GM23248 (cell line): ENCODE results near the gene UCP1. TPM values are rescaled to one million over a fixed set of nuclear protein-coding genes. Genes with fewer than 3 reads are reported as not detected.

Experiments
- DNase-seq: peaks from one replicate; pipeline ENCODE4 v3.0.0-alpha.2; 2015
- H2AFZ ChIP-seq: fragments of 200-600 bp; sonication (generic); 2 replicates; pipeline ENCODE4 v1.6.1; 2016; ENCODE audit warnings: antibody characterized with exemption
- H3F3A ChIP-seq: fragments of 200-600 bp; sonication (generic); 2 replicates; pipeline ENCODE4 v1.6.1; 2016; ENCODE audit warnings: mild to moderate bottlenecking, antibody characterized with exemption, mixed run types; ENCODE audit not compliant: insufficient read depth
- H3K27ac ChIP-seq: fragments of 200-600 bp; sonication (generic); 2 replicates; pipeline ENCODE4 v1.5.1; 2016; ENCODE audit warnings: mild to moderate bottlenecking
- H3K27me3 ChIP-seq: fragments of 200-600 bp; sonication (generic); replicated peaks from 2 replicates; pipeline ENCODE4 v1.6.1; 2016; ENCODE audit warnings: mild to moderate bottlenecking; ENCODE audit not compliant: insufficient read depth
- H3K36me3 ChIP-seq: fragments of 200-600 bp; sonication (generic); 2 replicates; pipeline ENCODE4 v1.6.1; 2016; ENCODE audit warnings: low read depth, mild to moderate bottlenecking
- H3K4me1 ChIP-seq: fragments of 200-600 bp; sonication (generic); 2 replicates; pipeline ENCODE4 v1.6.1; 2016; ENCODE audit warnings: mild to moderate bottlenecking; ENCODE audit not compliant: insufficient read depth
- H3K4me2 ChIP-seq: fragments of 200-600 bp; sonication (generic); one replicate; pipeline ENCODE4 v1.6.1; 2016; ENCODE audit warnings: mild to moderate bottlenecking; ENCODE audit not compliant: unreplicated experiment
- H3K4me3 ChIP-seq: fragments of 200-600 bp; sonication (generic); 2 replicates; pipeline ENCODE4 v1.5.1; 2016; ENCODE audit warnings: mild to moderate bottlenecking
- H3K79me2 ChIP-seq: fragments of 200-600 bp; sonication (generic); 2 replicates; pipeline ENCODE4 v1.6.1; 2016; ENCODE audit warnings: mild to moderate bottlenecking; ENCODE audit not compliant: insufficient read depth
- H3K9ac ChIP-seq: fragments of 200-600 bp; sonication (generic); 2 replicates; pipeline ENCODE4 v1.6.1; 2016; ENCODE audit warnings: mild to moderate bottlenecking
- H3K9me2 ChIP-seq: fragments of 200-600 bp; sonication (generic); 2 replicates; pipeline ENCODE4 v1.6.1; 2016; ENCODE audit warnings: mixed run types, mild to moderate bottlenecking, moderate library complexity; ENCODE audit not compliant: insufficient read depth
- H3K9me3 ChIP-seq: fragments of 200-600 bp; sonication (generic); one replicate; pipeline ENCODE4 v1.6.1; 2017; ENCODE audit warnings: low read depth
- H4K20me1 ChIP-seq: fragments of 200-600 bp; sonication (generic); 2 replicates; pipeline ENCODE4 v1.6.0; 2016; ENCODE audit not compliant: insufficient read depth
- EZH2 ChIP-seq: fragments of 200-600 bp; sonication (generic); IDR thresholded peaks from 2 replicates; pipeline ENCODE4 v1.6.1; 2018; ENCODE audit warnings: antibody characterized with exemption, mild to moderate bottlenecking; ENCODE audit not compliant: insufficient read depth, poor library complexity, severe bottlenecking
- EZH2phosphoT487 ChIP-seq: fragments of 200-600 bp; sonication (generic); IDR thresholded peaks from 2 replicates; pipeline ENCODE4 v1.6.1; 2018; ENCODE audit warnings: antibody characterized with exemption, moderate library complexity, mild to moderate bottlenecking, low read depth; ENCODE audit not compliant: insufficient read depth
- WGBS, 2 experiments: methylation state at CpG; one replicate each; pipeline ENCODE4 v1.1.6; 2015 to 2017; ENCODE audit warnings: low lambda C conversion rate in 2 of 2, low coverage in 1 of 2; ENCODE audit errors: missing lambda C conversion rate in 2 of 2; 5-methylcytosine and 5-hydroxymethylcytosine counted together
- in situ Hi-C: fragments of 300-500 bp; cut with MboI; formaldehyde crosslinking; loops from 2 replicates; pipeline ENCODE4 v1.15.0; 2020
- polyA plus RNA-seq: library from polyadenylated mRNA; unstranded; fragments of >200 nt; fragmentation: Nextera tagmentation; extraction: Ambion mirVana; gene quantifications from 2 replicates; pipeline ENCODE4 v1.2.1, GENCODE V29; 2016
- total RNA-seq: library from RNA; depleted of rRNA; stranded (reverse); fragments of >200 nt; shearing (Covaris generic); gene quantifications from 2 replicates; pipeline ENCODE4 v1.2.3, GENCODE V29; 2014

UCP1 gene
- total and polyA plus RNA-seq, 2 experiments from 2014 or later = not detected

DNA sequence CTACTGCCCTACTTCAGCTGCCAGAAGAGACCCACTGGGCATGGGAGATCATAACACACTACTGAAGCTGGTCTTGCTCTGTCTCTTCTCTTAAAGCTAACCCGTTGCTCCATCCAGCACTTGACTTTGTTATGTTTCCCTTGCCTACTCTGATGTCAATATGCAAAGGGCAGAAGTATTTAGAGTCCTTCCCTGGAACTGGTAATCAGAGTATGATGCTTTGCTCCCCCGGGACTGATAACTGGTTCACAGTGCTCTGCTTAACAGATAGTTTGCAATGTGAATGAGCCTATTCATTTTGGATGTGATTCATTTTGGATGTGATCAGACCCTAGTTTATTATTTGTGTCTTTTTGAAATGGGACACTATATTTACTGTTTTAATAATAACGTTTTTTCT, 12.3 kb upstream of the UCP1 start:
- Histone ChIP-seq H4K20me1 (no peaks in the 10 kb centered on the region; the same call in 1 of the 2 replicates), H3K4me3 (no peak overlapping the region), H3K4me1 (no peaks in the 10 kb centered on the region), H3K36me3 (no peaks in the 10 kb centered on the region), H2AFZ (no peak overlapping the region), H3K9me3 (no peaks in the 10 kb centered on the region), H3K79me2 (no peaks in the 10 kb centered on the region), H3K27ac (no peak overlapping the region), H3K27me3 (peaks cover 63% of the 10 kb centered on the region), H3K9ac (no peak overlapping the region), H3K9me2 (no peaks in the 10 kb centered on the region), H3F3A (no peaks in the 10 kb centered on the region), H3K4me2 (no peak overlapping the region)
- TF ChIP-seq EZH2 (no peak), EZH2phosphoT487 (no peak)
- 34 to 43% methylated on average over 3 of the region's 3 CpGs for WGBS, 2 experiments
- DNase-seq = peak; percentile 6
- in situ Hi-C loops = no loop called here

- H3K4me2 ChIP-seq = no peak overlapping the region
- no peaks in the 10 kb centered on the region for H3K9me2 ChIP-seq
- DNase-seq = no peak
- no peaks in the 10 kb centered on the region for H3F3A ChIP-seq
- TF ChIP-seq EZH2phosphoT487 = no peak
- TF ChIP-seq EZH2 = no peak
- H3K36me3 ChIP-seq = no peaks in the 10 kb centered on the region
- H3K9ac ChIP-seq = no peak overlapping the region
- 19 to 21% methylated on average over 26 to 27 of the region's 27 CpGs for WGBS, 2 experiments
- no peaks in the 10 kb centered on the region for H3K4me1 ChIP-seq
- H3K79me2 ChIP-seq = no peaks in the 10 kb centered on the region
- no peaks in the 10 kb centered on the region for H3K9me3 ChIP-seq
- no peak overlapping the region for H3K27ac ChIP-seq
- in situ Hi-C loops = no loop called here
- no peaks in the 10 kb centered on the region; the same call in 1 of the 2 replicates for H4K20me1 ChIP-seq
- peaks cover 71% of the 10 kb centered on the region for H3K27me3 ChIP-seq
- no peak overlapping the region for H2AFZ ChIP-seq
- no peak overlapping the region for H3K4me3 ChIP-seq
These were observed 10.5 kb upstream of the UCP1 start for GRCh38 chr4:140579278-140579677.

DNA sequence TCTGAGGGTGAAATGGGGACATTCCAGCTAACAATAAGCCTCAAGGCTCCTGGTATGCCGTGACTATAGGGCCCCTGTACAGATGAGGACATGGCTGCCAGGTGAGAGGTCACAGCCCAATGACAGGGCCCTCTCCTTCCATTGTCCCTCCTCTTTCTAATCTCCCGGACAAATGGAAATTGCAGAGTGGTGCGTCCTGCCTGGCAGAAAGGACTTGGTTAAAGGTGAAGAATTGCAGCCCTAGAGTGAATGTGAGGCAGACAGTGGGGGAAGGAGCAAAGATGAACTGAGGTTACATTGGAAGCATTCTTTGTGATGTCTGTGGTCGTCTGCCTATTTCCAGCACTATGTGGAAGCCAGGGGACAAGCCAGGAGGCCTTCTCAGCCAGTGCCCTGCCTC, 6.7 kb upstream of the UCP1 start:
- Histone ChIP-seq H3K4me2 (no peak overlapping the region), H4K20me1 (no peaks in the 10 kb centered on the region), H3K36me3 (no peaks in the 10 kb centered on the region), H3K27ac (no peak overlapping the region), H3K4me1 (no peaks in the 10 kb centered on the region), H3K79me2 (no peaks in the 10 kb centered on the region), H3K27me3 (peaks cover 75% of the 10 kb centered on the region), H3K9me2 (no peaks in the 10 kb centered on the region), H3K4me3 (no peak overlapping the region), H2AFZ (no peak overlapping the region), H3K9ac (no peak overlapping the region), H3K9me3 (no peaks in the 10 kb centered on the region), H3F3A (no peaks in the 10 kb centered on the region)
- in situ Hi-C loops = no loop called here
- TF ChIP-seq EZH2 (no peak), EZH2phosphoT487 (no peak)
- no peak for DNase-seq
- 33 to 38% methylated on average over 4 of the region's 4 CpGs for WGBS, 2 experiments

DNA sequence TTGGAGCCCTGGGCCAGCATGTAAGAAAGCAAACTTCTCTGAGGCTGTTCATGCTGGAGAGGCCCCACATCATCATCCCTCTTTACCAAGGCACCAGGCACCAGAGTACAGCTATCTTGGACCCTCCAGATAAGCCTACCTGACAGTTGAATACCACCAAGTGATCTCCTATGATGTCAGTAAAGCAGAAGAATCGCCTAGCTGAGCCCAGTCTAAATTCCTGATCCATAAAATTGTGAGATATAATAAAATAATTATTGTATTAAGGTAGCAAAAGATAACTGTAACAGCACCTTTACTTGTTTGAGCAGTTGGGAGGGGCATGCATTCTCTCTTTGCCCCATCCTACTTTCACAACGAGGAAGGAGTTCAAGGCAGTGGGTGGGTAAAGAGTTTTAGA, 2.9 kb upstream of the UCP1 start:
- H3K27ac ChIP-seq = no peak overlapping the region
- H3K9me2 ChIP-seq = no peaks in the 10 kb centered on the region
- no peak overlapping the region for H3K9ac ChIP-seq
- in situ Hi-C loops = no loop called here
- H3F3A ChIP-seq = no peaks in the 10 kb centered on the region
- no peak overlapping the region for H3K4me3 ChIP-seq
- no peak for DNase-seq
- no peaks in the 10 kb centered on the region for H3K9me3 ChIP-seq
- peaks cover 76% of the 10 kb centered on the region for H3K27me3 ChIP-seq
- no peak overlapping the region for H3K4me2 ChIP-seq
- H3K36me3 ChIP-seq = no peaks in the 10 kb centered on the region
- H3K79me2 ChIP-seq = no peaks in the 10 kb centered on the region
- TF ChIP-seq EZH2 (no peak), EZH2phosphoT487 (no peak)
- no peaks in the 10 kb centered on the region for H4K20me1 ChIP-seq
- no peak overlapping the region for H2AFZ ChIP-seq
- 21 to 28% methylated on average over 2 of the region's 2 CpGs for WGBS, 2 experiments
- H3K4me1 ChIP-seq = no peaks in the 10 kb centered on the region

DNA sequence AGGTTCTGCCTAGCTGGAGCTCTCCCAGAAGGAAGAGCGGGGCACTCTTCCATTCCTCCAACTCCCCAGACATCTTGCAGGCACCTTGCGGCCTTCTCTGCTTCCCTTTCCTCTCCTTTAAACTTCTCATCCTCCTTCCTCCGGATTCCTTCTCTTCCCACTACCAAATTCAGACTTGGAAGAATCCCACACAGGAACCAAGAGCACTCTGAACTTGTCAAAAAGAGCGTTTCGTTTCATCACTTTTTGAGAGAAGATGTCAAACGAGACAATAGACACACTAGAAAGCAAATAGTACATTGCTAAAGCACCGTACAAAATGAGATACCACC, 512 bp upstream of the UCP1 start:
- no peak for DNase-seq
- peak overlapping the region; percentile 62 for H3K4me2 ChIP-seq
- peaks cover 85% of the 10 kb centered on the region for H3K27me3 ChIP-seq
- H3F3A ChIP-seq = no peaks in the 10 kb centered on the region
- no peaks in the 10 kb centered on the region for H3K9me3 ChIP-seq
- no peaks in the 10 kb centered on the region for H3K4me1 ChIP-seq
- H3K27ac ChIP-seq = no peak overlapping the region
- H2AFZ ChIP-seq = peak overlapping the region; percentile 58
- 31 to 35% methylated on average over 7 of the region's 7 CpGs for WGBS, 2 experiments
- no peaks in the 10 kb centered on the region for H3K79me2 ChIP-seq
- no peak for TF ChIP-seq EZH2phosphoT487
- peak; percentile 97 for TF ChIP-seq EZH2
- peak overlapping the region; percentile 62 for H3K4me3 ChIP-seq
- no peak overlapping the region for H3K9ac ChIP-seq
- no peaks in the 10 kb centered on the region for H3K9me2 ChIP-seq
- no peaks in the 10 kb centered on the region for H4K20me1 ChIP-seq
- in situ Hi-C loops = no loop called here
- no peaks in the 10 kb centered on the region for H3K36me3 ChIP-seq
